Endodermal cell (in vitro differentiated cells): Measurements from ENCODE around the gene EVI5L. TPM values are rescaled to one million over a fixed set of nuclear protein-coding genes. Genes with fewer than 3 reads are reported as not detected.
A peak's percentile ranks its signal among the peaks of the same experiment; 100 is the strongest.

ENCODE experiments used
- DNase-seq: peaks from one replicate; pipeline ENCODE4 v3.0.0-alpha.2; 2017
- H3K27ac ChIP-seq: 2 replicates; pipeline ENCODE4 v1.5.1; 2013; ENCODE audit warnings: mild to moderate bottlenecking, low read depth, low read length, moderate library complexity
- H3K27me3 ChIP-seq: 2 replicates; pipeline ENCODE4 v1.6.1; 2013; ENCODE audit warnings: mild to moderate bottlenecking, low read length, moderate library complexity; ENCODE audit not compliant: insufficient read depth, control insufficient read depth, poor library complexity, severe bottlenecking
- H3K36me3 ChIP-seq: 2 replicates; pipeline ENCODE4 v1.7.0; 2013; ENCODE audit warnings: mild to moderate bottlenecking, low read length, moderate library complexity; ENCODE audit not compliant: control insufficient read depth, insufficient read depth
- H3K4me1 ChIP-seq: one replicate; pipeline ENCODE4 v1.7.0; 2013; ENCODE audit warnings: low read length; ENCODE audit not compliant: control insufficient read depth, insufficient read depth
- H3K4me3 ChIP-seq: 2 replicates; pipeline ENCODE4 v1.5.1; 2013; ENCODE audit warnings: mild to moderate bottlenecking, low read length, moderate library complexity
- H3K9ac ChIP-seq: 2 replicates; pipeline ENCODE4 v1.6.1; 2013; ENCODE audit warnings: mild to moderate bottlenecking, low read length, moderate library complexity; ENCODE audit not compliant: poor library complexity, severe bottlenecking; ENCODE audit errors: extremely low read depth
- H3K9me3 ChIP-seq: 2 replicates; pipeline ENCODE4 v1.6.1; 2013; ENCODE audit warnings: mild to moderate bottlenecking, low read length, moderate library complexity; ENCODE audit not compliant: control insufficient read depth
- H3K27ac Mint-ChIP-seq: 2 replicates; pipeline ENCODE4 v1.8.0; 2020; ENCODE audit warnings: mixed read lengths
- H3K27me3 Mint-ChIP-seq: 2 replicates; pipeline ENCODE4 v1.8.0; 2021; ENCODE audit warnings: mild to moderate bottlenecking, mixed read lengths; ENCODE audit not compliant: insufficient read depth
- H3K36me3 Mint-ChIP-seq: 2 replicates; pipeline ENCODE4 v1.8.0; 2020; ENCODE audit warnings: low read depth, mixed read lengths
- H3K4me1 Mint-ChIP-seq: 2 replicates; pipeline ENCODE4 v1.8.0; 2020; ENCODE audit warnings: mixed read lengths
- H3K4me3 Mint-ChIP-seq: 2 replicates; pipeline ENCODE4 v1.8.0; 2020; ENCODE audit warnings: mild to moderate bottlenecking, moderate library complexity, mixed read lengths
- H3K9me3 Mint-ChIP-seq: 2 replicates; pipeline ENCODE4 v1.8.0; 2020; ENCODE audit warnings: mild to moderate bottlenecking, mixed read lengths
- CTCF ChIP-seq: fragments of 200-600 bp; sonication (generic); conservative IDR thresholded peaks from 2 replicates; pipeline ENCODE4 v1.5.0; 2021; ENCODE audit warnings: antibody characterized with exemption, mild to moderate bottlenecking
- WGBS, 2 experiments: methylation state at CpG; one replicate each; pipeline versions ENCODE4 v1.1.5 to v1.1.7; 2013; ENCODE audit warnings: missing lambda C conversion rate in 2 of 2, mixed read lengths in 1 of 2; ENCODE audit not compliant: insufficient coverage in 1 of 2, insufficient read length in 1 of 2; 5-methylcytosine and 5-hydroxymethylcytosine counted together
- total RNA-seq, 2 donors: library from RNA; stranded (reverse); fragmentation: NEBNext Ultra II Directional in 1 of 2; extraction: Animal tissue kit (Norgen Biotek cat#: 25700) in 1 of 2; gene quantifications; 2 replicates in 1 of 2; 3 replicates in 1 of 2; pipeline ENCODE4 v1.2.1, GENCODE V29; 2021

Gene EVI5L
- total RNA-seq, 2 donors from 2014 or later = 6.4 to 9.2 TPM

- DNase-seq = no peak
- no peak overlapping the region for H3K27ac Mint-ChIP-seq
- Histone ChIP-seq H3K9ac (no peak overlapping the region), H3K27ac (no peak overlapping the region), H3K4me1 (no peaks in the 10 kb centered on the region), H3K27me3 (peaks cover 92% of the 10 kb centered on the region), H3K9me3 (no peaks in the 10 kb centered on the region), H3K36me3 (no peaks in the 10 kb centered on the region), H3K4me3 (no peak overlapping the region)
- no peak for TF ChIP-seq CTCF
- H3K4me3 Mint-ChIP-seq = no peak overlapping the region
- H3K36me3 Mint-ChIP-seq = no peaks in the 10 kb centered on the region
- peaks cover 97% of the 10 kb centered on the region for H3K27me3 Mint-ChIP-seq
- no peaks in the 10 kb centered on the region for H3K4me1 Mint-ChIP-seq
- no peaks in the 10 kb centered on the region for H3K9me3 Mint-ChIP-seq
These were observed 45.2 kb upstream of the EVI5L start for GRCh38 chr19:7784856-7785255.

GRCh38 chr19:7787141-7787540 is 42.9 kb upstream of the EVI5L start:
- no peak overlapping the region for H3K27ac ChIP-seq
- H3K9ac ChIP-seq = no peak overlapping the region
- peaks cover 92% of the 10 kb centered on the region for H3K27me3 ChIP-seq
- H3K4me3 ChIP-seq = no peak overlapping the region
- H3K4me1 ChIP-seq = no peaks in the 10 kb centered on the region
- no peak overlapping the region for H3K4me3 Mint-ChIP-seq
- no peaks in the 10 kb centered on the region for H3K9me3 ChIP-seq
- no peaks in the 10 kb centered on the region for H3K36me3 Mint-ChIP-seq
- no peaks in the 10 kb centered on the region for H3K36me3 ChIP-seq
- no peak overlapping the region for H3K27ac Mint-ChIP-seq
- H3K27me3 Mint-ChIP-seq = peaks cover 96% of the 10 kb centered on the region
- no peak for TF ChIP-seq CTCF
- DNase-seq = peak; percentile 78
- H3K9me3 Mint-ChIP-seq = no peaks in the 10 kb centered on the region
- 41 to 43% methylated on average over 4 to 10 of the region's 10 CpGs for WGBS, 2 experiments
- no peaks in the 10 kb centered on the region for H3K4me1 Mint-ChIP-seq

- Histone ChIP-seq H3K27me3 (peaks cover 88% of the 10 kb centered on the region), H3K9ac (no peak overlapping the region), H3K27ac (no peak overlapping the region), H3K36me3 (no peaks in the 10 kb centered on the region), H3K4me3 (no peak overlapping the region), H3K9me3 (no peaks in the 10 kb centered on the region), H3K4me1 (no peaks in the 10 kb centered on the region)
- DNase-seq = no peak
- H3K27me3 Mint-ChIP-seq = peaks cover 96% of the 10 kb centered on the region
- no peak for TF ChIP-seq CTCF
- no peak overlapping the region for H3K4me3 Mint-ChIP-seq
- 47 to 52% methylated on average over 11 to 22 of the region's 22 CpGs for WGBS, 2 experiments
- H3K9me3 Mint-ChIP-seq = peaks cover 3% of the 10 kb centered on the region
- no peaks in the 10 kb centered on the region for H3K36me3 Mint-ChIP-seq
- H3K27ac Mint-ChIP-seq = no peak overlapping the region
- no peaks in the 10 kb centered on the region for H3K4me1 Mint-ChIP-seq
These were observed 42.3 kb upstream of the EVI5L start for GRCh38 chr19:7787602-7788177.
